GM12875 (cell line): ENCODE data around the gene BCAS2.

Source experiments
- H3K4me3 ChIP-seq: one replicate; pipeline ENCODE4 v1.5.1; 2011; ENCODE audit warnings: low read depth, low read length, control low read depth
- CTCF ChIP-seq: IDR thresholded peaks from 2 replicates; pipeline ENCODE4 v1.5.1; 2011; ENCODE audit warnings: low read depth, mild to moderate bottlenecking, control low read depth, inconsistent platforms, low read length, moderate library complexity, borderline replicate concordance; ENCODE audit not compliant: insufficient read depth

The BCAS2 gene

DNA sequence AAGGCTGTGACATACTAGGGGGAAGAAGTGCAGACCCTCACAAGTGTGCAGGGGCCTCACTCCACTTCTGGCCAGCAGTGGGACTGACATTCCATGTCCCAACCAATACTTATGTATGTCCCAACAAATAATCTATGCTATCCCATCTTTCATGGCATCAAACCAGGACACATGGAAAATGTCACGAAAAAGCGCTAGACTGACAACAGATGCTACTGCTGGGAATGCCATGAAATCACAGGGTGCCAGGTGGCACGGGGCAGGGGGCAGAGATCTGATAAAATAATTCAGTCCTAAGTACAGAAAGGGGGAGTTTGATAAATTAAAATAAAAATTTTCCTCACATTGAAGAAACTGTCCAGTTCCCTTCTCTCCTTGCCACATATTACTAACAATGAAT lies 27.6 kb upstream of the BCAS2 start:
- TF ChIP-seq CTCF = no peak
- H3K4me3 ChIP-seq = no peak overlapping the region

DNA sequence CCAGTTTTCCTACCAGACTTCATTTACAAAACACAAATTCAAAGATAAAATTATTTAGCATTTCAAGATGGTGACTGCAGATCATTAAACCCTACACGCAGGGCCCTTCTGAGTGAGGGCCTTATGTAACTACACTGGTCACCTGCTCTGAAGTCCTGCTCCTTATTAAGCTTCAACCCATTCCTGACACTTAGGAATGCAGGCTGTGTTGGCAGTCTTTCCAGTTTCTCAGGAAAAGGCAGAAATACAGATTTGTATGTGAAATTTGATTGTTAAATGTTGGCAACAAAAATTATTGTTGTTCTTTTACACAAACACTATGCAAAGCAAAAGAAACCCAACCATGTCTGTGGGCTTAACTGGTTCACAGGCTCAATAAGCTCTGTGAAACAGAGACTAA lies 25.8 kb upstream of the BCAS2 start:
- TF ChIP-seq CTCF = no peak
- H3K4me3 ChIP-seq = no peak overlapping the region

GRCh38 chr1:114597949-114598348 lies 16.5 kb upstream of the BCAS2 start:
- H3K4me3 ChIP-seq = no peak overlapping the region
- no peak for TF ChIP-seq CTCF

- H3K4me3 ChIP-seq = no peak overlapping the region
- TF ChIP-seq CTCF = no peak
Measured at GRCh38 chr1:114595602-114596001, 14.2 kb upstream of the BCAS2 start.

- TF ChIP-seq CTCF = no peak
- H3K4me3 ChIP-seq = no peak overlapping the region
Measured at GRCh38 chr1:114594046-114594445, 12.6 kb upstream of the BCAS2 start.

- no peak overlapping the region for H3K4me3 ChIP-seq
- TF ChIP-seq CTCF = no peak
Measured at GRCh38 chr1:114589122-114589521, 7.7 kb upstream of the BCAS2 start.

DNA sequence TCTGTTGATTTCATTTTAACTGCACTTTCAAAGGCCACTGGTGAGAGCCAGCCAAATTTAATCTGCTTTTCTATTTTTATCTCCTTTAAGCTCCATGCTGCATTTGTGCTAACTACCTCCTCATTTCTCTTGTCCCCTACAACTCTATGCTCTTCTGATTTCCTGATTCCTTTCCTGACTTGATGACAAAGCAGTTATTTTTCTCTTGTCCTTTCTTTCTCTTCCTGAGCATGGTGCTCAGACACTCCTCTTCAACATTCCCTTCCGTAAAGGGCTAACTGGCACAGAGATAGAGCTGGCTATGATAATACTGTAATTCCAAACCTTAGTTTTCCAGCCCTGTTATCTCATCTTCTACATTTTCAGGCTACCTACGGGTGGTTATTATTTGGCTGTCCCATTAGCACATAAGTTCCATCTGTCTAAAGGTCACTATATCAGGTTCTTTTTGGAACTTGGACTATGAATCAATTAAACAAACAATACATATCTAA lies 6.8 kb upstream of the BCAS2 start:
- no peak overlapping the region for H3K4me3 ChIP-seq
- TF ChIP-seq CTCF = no peak
